SH-SY5Y (cell line): ENCODE data around the gene CALD1.

Experiments used
- GATA2 ChIP-seq: IDR thresholded peaks from 2 replicates; pipeline ENCODE4 v1.6.1; 2011; ENCODE audit warnings: mild to moderate bottlenecking, low read depth, low read length
- GATA3 ChIP-seq: IDR thresholded peaks from 2 replicates; pipeline ENCODE4 v1.6.1; 2011; ENCODE audit warnings: low read depth, mild to moderate bottlenecking, low read length, moderate library complexity

DNA sequence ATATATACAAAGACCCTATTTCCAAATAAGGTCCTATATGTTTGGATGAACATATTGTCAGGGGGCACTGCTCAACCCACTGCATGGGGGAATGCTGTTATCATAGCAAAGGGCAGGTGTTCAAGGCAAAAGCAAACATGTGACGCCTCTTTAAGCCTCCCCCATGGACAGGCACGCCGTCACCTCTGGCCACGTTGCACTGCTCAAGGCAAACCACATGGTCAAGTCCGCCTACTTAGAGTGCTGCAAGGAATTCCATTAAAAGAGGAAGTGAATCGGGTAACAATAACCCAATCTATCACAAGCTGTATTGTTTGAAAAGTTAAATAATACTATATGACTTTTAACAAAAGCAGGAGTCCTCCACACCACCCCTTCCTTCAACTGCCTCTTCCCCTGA is 8.8 kb upstream of the CALD1 start:
- no peak for TF ChIP-seq GATA2
- no peak for TF ChIP-seq GATA3
